DMS53 treated with DMSO at 0.1 percent for 48 hours (cell line): ENCODE results near the gene MFSD6L.

Source experiments
- DNase-seq: peaks from one replicate; lab custom pipeline; 2025; ENCODE audit not compliant: unreplicated experiment; lab: John Stamatoyannopoulos, UW

MFSD6L gene

GRCh38 chr17:8798846-8799569 is at the start of gene MFSD6L:
MFSD6L (minus strand) TSS chr17:8799365; CDS start chr17:8799120, 245 bp downstream.
- no peak for DNase-seq

- no peak for DNase-seq
These were observed 48.7 kb upstream of the MFSD6L start for GRCh38 chr17:8847891-8848290.

DNA sequence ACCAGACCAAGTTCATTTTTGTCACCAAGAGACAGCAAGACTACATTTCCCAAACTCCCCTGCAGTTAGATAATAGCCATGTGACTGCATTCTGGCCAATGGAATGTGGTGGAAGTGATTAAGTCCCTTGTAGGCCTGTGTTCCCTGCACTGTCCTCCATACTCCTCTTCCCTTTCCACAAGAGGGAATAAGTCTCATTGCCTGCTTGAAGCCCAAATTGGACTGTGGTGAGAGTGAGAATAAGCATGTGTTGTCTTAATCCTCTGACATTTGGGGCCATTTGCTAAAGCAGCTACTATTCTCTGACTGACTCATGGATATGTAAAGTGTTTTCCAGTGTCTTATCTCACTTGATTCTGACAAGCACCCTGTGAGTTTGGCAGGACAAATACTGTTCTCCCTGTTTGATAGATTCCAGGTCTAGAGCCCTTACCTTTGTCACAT is 47.6 kb upstream of the MFSD6L start:
- no peak for DNase-seq

DNA sequence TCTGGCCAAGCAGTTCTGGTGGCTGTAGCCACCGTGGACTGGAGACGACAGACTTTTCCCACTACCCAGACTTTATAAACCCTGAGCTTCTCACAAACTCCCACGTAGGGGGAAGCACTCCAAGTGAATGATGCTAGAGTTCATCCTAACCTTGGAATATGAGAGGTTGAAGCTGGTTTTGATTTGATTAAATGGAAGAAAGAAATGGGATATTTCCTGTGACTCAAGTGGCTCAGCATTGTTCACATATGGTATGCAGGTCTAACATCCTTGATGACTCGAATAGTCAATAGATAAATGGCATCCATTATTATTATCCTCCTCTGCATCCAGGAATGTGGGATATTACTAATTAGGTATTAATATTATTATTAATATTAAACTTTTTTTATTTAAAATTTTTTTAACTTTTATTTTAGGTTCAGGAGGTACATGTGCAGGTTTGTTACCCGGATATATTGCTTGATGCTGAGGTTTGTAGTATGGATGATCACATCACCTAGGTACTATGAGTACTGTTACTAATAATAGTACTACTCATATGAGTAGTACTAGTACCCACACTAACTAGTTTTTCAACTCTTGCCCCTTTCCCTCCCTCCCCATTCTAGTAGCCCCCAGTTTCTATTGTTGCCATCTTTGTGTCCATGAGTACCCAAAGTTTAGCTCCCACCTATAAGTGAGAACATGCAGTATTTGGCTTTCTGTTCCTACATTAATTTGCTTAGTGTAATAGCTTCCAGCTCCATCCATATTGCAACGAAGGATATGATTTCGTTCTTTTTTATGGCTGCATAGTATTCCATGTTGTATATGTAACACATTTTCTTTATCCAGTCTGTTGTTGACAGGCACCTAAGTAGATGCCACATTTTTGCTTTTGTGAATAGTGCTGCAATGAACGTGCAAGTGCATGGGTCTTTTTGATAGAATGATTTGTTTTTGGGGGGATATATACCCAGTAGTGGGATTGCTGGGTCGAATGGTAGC is 45.4 kb upstream of the MFSD6L start:
- no peak for DNase-seq

DNA sequence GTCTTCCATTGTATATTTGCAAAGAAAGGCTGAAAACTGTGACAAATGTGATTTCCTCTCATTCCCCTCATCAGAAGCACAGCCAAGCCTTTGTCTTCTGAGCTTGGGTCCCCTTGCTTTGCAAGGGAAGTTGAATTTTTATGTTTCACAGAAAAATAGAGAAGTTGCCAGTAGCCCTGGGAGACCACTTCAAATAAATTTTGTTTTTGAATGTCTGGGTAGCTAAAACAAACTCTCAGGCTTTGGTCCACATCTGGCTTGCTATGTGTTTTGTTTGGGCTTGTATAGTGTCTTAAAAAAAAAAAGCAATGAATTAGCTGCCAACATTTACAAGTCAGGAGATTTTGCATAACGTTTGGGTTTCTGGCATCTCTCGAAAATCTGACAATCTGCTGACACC is 44.2 kb upstream of the MFSD6L start:
- DNase-seq = no peak

DNA sequence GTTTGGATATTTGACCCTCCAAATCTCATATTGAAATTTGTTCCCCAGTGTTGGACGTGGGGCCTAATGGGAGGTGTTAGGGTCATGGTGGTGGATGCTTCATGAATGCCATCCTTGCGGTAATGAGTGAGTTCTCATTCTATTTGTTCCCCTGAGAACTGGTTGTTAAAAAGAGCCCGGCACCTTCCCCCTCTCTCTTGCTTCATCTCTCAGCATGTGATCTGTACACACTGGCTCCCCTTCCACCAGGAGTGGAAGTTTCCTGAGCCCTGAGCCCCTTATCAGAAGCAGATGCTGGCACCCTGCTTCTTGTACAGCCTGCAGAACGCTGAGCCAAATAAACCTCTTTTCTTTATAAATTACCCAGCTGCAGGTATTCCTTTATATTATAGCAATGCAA is 42.7 kb upstream of the MFSD6L start:
- DNase-seq = no peak

- no peak for DNase-seq
These were observed 40.3 kb upstream of the MFSD6L start for GRCh38 chr17:8839410-8839935.

- no peak for DNase-seq
These were observed 39.5 kb upstream of the MFSD6L start for GRCh38 chr17:8838551-8839095.

DNA sequence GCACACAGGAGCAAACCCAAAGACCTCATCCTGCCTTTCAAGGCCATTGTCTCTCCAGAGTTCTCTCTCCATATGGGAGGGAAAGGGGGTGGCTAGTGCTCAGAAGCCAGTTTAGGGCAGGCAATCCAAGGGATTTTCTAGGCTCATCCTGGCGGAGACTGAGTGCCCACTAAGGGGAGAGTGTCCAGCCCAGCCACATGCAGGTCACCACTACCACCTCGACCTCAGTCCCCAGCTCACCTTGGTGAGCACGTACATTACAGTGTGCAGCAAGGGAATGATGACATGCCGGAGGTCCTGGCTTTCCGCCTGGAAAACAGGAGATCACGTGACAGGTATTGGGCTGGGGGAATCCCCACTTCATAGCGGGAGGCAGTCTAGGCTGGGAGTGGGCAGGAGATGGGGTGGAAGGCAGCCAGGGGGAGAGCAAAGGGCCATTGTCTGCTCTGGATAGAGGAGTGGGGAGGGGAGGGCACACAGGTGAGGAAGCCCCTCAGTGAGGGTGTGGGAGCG is 38.5 kb upstream of the MFSD6L start:
- DNase-seq = no peak

DNA sequence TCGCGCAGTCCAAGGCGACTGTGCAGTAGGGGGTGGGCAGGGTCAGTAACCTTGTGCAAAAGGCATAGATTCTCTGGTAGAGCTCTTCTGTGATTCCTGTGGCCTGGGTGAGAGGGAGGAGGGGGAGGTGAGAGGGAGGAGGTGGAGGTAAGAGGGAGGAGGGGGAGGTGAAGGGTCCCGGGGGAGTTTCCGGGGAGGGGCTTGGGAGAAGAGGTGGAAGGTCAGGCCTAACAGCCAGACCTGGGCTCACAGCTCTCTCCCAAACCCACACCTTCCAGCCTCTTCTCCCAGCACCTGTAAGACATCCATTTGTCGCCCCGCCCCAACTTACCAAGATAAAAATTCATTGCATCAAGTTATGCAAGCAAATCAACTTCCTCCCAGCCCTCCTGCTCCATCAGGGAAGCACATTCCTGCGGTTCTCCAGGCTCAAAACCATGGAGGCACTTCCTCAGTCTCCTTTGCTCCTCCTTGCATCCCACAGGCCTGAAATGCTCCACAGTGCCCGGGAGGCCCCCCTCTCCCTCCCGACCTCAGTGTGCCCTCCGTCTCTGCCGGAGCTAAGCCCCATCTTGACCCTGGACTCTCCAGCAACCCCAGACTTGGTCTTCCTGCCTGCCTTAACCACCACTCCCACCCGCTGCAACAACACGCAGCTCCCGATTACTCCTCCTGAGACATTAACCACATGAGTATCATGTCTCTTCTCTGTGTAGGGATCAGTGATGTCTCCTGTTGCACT is 37.8 kb upstream of the MFSD6L start:
- no peak for DNase-seq

GRCh38 chr17:8835631-8836364 is 36.6 kb upstream of the MFSD6L start:
- DNase-seq = no peak

DNA sequence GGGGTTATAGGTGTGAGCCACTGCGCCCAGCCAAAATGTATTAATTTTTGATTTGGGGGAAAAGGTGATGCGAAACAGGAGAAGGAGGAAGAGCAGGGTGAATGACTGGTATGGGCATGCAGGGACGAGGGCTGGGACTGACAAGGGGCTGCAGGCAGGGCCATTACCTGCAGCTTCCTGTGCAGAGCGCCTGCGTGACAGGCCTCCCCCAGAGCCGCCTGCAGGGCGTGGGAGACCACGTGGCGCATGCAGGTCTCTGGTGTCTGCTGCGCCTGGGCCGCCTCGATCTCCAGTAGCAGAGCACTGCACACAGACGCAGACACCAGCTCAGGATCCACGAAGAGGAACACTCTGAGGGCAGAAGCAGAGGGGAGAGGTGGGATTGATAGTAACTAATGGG is 35.9 kb upstream of the MFSD6L start:
- DNase-seq = no peak

DNA sequence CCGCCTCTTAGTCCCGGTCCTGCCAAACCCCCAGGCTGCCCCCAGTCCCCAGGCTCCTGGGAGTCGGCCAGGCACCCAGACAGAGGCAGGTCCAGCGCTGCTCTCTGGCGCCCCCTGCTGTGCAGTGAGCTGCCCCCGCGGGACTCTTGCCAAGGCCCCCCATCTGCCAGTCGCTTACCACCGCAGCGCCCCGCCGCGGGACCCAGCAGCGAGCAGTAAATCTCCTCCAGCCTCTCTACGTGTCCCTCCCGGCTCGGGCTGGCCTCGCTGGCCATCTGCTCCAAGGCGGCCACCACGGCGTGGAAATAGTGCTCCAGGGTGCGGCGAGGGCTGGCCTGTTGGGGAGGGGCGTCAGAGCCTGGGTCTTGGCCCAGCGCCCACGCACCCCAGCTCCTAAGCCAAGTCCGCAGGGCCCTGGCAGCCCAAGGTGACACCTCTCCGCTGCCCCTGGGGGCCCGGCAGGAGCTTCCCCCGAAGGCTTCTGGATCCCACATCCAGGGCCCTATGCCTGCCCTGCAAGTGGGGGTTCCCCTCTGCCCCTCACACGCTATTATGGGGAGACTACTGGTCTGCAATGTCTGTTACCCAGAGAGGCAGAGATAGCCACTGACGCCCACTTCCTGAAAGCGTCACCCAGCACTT is 33.7 kb upstream of the MFSD6L start:
- DNase-seq = no peak

GRCh38 chr17:8831234-8831849 is 32.2 kb upstream of the MFSD6L start:
- DNase-seq = no peak

- no peak for DNase-seq
These were observed 31.0 kb upstream of the MFSD6L start for GRCh38 chr17:8830141-8830540.

DNA sequence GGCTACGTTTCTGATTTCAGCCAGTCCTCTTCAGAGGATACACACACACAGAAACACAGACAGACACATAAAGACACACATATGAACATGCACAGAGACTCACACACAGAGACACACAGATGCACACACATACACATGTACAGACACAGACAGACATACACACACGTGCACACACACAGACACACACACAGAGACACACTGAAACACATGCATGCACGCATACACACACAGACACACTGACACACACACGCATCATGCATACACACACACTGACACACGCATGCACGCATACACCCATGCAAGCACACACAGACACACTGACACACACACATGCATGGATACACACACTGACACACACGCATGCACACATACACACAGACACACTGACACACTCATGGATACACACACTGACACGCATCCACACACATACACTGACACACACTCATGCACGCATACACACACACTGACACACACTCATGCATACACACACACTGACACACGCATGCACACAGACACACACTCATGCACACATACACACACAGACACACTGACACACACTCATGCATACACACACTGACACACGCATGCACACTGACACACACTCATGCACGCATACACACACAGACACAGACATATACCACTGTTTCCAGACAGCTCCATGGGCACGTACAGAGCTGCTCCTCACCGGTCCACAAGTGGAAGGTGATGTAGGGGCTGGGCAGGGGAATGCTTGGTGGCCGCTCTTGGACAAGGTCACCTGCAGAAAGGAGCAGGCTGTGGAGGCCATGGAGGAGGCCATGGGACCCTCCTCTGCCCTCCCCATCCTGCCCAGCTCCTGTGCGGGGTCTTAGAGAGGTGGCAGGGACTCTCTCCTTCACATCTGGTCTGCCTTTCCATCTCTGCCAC is 30.1 kb upstream of the MFSD6L start:
- no peak for DNase-seq

DNA sequence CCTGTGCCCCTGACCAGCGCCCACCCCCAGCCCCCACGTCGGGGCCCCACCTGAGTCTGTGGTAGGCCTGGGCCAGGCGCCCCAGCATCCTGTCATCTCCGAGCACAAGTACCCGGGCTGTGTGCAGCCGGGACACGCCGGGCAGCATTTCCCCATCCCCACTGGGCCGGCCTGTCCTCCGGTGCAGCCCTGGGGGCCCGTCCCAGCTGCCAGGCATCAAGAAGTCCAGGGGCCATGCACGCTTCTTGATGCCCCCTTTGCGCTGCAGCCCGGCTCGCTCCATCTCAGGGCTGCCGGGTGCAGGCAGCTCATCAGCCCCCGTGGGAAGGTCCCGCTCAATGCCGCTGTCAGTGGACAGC is 29.3 kb upstream of the MFSD6L start:
- DNase-seq = no peak

DNA sequence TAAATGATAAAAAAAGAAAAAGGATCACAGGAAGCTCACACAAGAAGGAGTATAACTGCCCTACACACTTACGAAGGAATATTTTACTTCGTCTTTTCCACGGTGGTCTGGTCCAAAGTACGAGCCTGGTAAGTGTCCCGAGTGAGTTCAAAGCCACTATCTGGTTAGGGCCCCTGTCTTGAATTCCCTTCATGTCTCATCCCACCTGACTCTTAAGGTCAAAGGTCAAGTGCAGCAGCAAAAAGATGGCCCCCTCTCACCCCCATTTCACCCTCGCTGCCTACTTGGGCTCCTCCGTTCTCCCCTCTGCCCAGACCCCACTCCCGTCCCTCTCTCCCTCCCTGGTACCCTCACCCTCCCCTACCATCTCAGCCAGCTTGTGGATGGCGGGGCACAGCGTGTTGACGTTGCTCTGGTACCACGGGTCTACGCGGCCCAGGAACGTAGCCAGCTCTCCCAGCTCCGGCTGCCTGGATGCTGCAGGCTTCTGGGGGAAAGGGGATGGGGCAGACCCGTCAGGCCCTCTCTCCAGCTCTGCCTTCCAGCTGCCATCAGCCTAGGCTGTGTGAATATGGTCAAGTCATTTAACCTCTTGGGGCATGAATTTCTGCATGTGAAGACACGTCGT is 27.8 kb upstream of the MFSD6L start:
- no peak for DNase-seq
